ENCODE data around the gene TENT5C. TPM values are rescaled to one million over a fixed set of nuclear protein-coding genes. Genes with fewer than 3 reads are reported as not detected.

The TENT5C gene
- total and polyA plus RNA-seq, 10 of the 15 experiments (the other 5 are each of a cell fraction or from before 2014, with no cell fraction given), result 0.19 to 2.4 (median 0.78) TPM

DNA sequence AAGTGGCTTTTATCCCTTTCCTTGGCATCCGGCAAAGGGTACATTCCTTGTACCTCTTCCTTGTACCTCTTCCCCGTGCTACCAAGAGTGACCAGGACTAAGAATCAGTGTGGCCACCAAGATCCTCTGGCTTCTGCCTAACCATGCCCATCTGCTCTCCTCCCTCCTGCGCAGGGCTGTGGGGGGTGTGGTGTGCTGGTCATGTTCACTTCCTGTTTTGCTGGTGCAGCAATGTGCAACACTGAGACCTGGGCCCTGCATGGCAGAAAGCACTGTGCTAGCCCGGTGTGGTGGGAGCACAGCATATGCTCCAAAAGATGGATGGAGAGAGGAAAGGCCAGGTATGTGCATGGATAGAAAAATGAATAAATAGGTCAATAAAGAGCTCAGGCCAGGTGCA is 33.3 kb upstream of the TENT5C start:
- in situ Hi-C loops (cut with MboI), result no loop called here
- POLR2A ChIA-PET, result no interaction called here
- Histone ChIP-seq H3K4me1 (ENCODE audit: control insufficient read depth, insufficient read depth, low read length) (no peaks in the 10 kb centered on the region), H3K27me3 (replicated peaks in 1 of 2; ENCODE audit: control insufficient read depth in 2 of 2, insufficient read depth in 2 of 2, low read length in 1 of 2) (peaks cover 0 to 3% of the 10 kb centered on the region in 2 experiments; a peak in 3 of 4 replicates), H3K27ac (ENCODE audit: control insufficient read depth, insufficient read depth) (no peak overlapping the region), H3K36me3 (ENCODE audit: control insufficient read depth in 2 of 2, insufficient read depth in 2 of 2, low read length in 1 of 2) (no peaks in the 10 kb centered on the region), H3K9me3 (replicated peaks; ENCODE audit: control insufficient read depth, insufficient read depth, low read length) (no peaks in the 10 kb centered on the region), H3K4me2 (ENCODE audit: control insufficient read depth, insufficient read depth) (no peak overlapping the region), H4K20me1 (ENCODE audit: control insufficient read depth, insufficient read depth) (no peaks in the 10 kb centered on the region), H3K9ac (ENCODE audit: control insufficient read depth, insufficient read depth, low read length) (no peak overlapping the region), H3K4me3 (no peak overlapping the region), H3K79me2 (ENCODE audit: control insufficient read depth, insufficient read depth, low read length) (no peaks in the 10 kb centered on the region), H2AFZ (ENCODE audit: control insufficient read depth, low read depth, low read length) (no peak overlapping the region)
- DNase-seq (ENCODE audit: low read depth, low spot score), result no peak
- RAD21 ChIA-PET (ENCODE audit: unreplicated experiment), result no interaction called here
- SMC1A ChIA-PET (ENCODE audit: uncharacterized antibody, unreplicated experiment), result no interaction called here
- peak; percentile 84 for ATAC-seq
- CTCF ChIA-PET, result no interaction called here
- TF ChIP-seq, protein P1, sequence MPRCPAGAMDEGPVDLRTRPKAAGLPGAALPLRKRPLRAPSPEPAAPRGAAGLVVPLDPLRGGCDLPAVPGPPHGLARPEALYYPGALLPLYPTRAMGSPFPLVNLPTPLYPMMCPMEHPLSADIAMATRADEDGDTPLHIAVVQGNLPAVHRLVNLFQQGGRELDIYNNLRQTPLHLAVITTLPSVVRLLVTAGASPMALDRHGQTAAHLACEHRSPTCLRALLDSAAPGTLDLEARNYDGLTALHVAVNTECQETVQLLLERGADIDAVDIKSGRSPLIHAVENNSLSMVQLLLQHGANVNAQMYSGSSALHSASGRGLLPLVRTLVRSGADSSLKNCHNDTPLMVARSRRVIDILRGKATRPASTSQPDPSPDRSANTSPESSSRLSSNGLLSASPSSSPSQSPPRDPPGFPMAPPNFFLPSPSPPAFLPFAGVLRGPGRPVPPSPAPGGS (IDR thresholded peaks at IDR 0.05; ENCODE audit: borderline replicate concordance, insufficient read depth, low read depth, low read length, poor library complexity, severe bottlenecking), result no peak
- peak; percentile 86; the same call in 1 of the 2 replicates for TF ChIP-seq SPI1 (IDR thresholded peaks at IDR 0.05; ENCODE audit: borderline replicate concordance, insufficient read depth, low read depth, low read length)
- intact Hi-C loops (cut with micrococcal nuclease; ENCODE audit: unreplicated experiment), result no loop called here
- WGBS (ENCODE audit: insufficient coverage, insufficient replicate concordance, low lambda C conversion rate, missing lambda C conversion rate), result 35% methylated on average over 4 of the region's 4 CpGs
- FAIRE-seq, result no peak
- BruUV-seq (replicated peaks), result no TSS peak

DNA sequence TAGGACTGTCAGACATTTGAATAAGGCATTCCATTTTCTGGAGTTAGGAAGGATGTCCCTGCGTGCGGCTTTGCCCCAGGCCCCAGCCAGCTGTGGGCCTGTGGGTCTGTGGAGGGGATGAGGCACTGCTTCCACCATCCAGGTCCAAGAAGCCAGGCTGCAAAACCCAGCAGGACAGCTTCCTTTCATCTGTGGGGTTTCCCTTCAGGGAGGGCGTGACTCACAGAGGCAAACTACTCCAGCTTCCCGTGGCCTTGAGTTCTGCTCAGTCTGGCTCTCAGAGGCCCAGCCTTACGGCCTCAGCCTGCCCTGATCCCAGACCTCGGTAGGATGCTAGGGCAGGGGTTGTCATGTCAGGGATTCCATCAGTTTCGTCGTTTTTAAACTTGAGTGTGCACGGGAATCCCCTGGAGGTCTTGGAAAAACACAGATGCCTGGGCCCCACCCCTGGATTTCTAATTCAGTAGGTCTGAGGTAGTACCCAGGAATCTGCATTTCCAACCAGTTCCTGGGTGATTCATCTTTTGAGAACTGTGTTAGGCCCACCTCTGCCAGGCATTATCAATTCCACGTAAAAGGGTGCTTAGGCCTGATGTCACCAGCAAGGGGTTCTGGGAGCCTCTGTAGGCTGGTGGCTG is 32.3 kb upstream of the TENT5C start:
- intact Hi-C loops (cut with micrococcal nuclease; ENCODE audit: unreplicated experiment) (no loop called here), in situ Hi-C loops (cut with MboI) (no loop called here)
- Histone ChIP-seq H3K9me3 (replicated peaks; ENCODE audit: control insufficient read depth, insufficient read depth, low read length) (no peaks in the 10 kb centered on the region), H2AFZ (ENCODE audit: control insufficient read depth, low read depth, low read length) (no peak overlapping the region), H3K36me3 (ENCODE audit: control insufficient read depth in 2 of 2, insufficient read depth in 2 of 2, low read length in 1 of 2) (no peaks in the 10 kb centered on the region), H3K4me3 (no peak overlapping the region), H3K79me2 (ENCODE audit: control insufficient read depth, insufficient read depth, low read length) (no peaks in the 10 kb centered on the region), H3K27ac (ENCODE audit: control insufficient read depth, insufficient read depth) (no peak overlapping the region), H3K27me3 (replicated peaks in 1 of 2; ENCODE audit: control insufficient read depth in 2 of 2, insufficient read depth in 2 of 2, low read length in 1 of 2) (peaks cover 0 to 3% of the 10 kb centered on the region in 2 experiments; a peak in 3 of 4 replicates), H3K4me2 (ENCODE audit: control insufficient read depth, insufficient read depth) (no peak overlapping the region), H3K4me1 (ENCODE audit: control insufficient read depth, insufficient read depth, low read length) (no peaks in the 10 kb centered on the region), H3K9ac (ENCODE audit: control insufficient read depth, insufficient read depth, low read length) (no peak overlapping the region), H4K20me1 (ENCODE audit: control insufficient read depth, insufficient read depth) (no peaks in the 10 kb centered on the region)
- ChIA-PET CTCF (no interaction called here), RAD21 (ENCODE audit: unreplicated experiment) (no interaction called here), SMC1A (ENCODE audit: uncharacterized antibody, unreplicated experiment) (no interaction called here), POLR2A (no interaction called here)
- WGBS (ENCODE audit: insufficient coverage, insufficient replicate concordance, low lambda C conversion rate, missing lambda C conversion rate), result 50% methylated on average over 10 of the region's 10 CpGs
- FAIRE-seq (no peak), DNase-seq (ENCODE audit: low read depth, low spot score) (no peak), ATAC-seq (no peak)
- BruUV-seq (replicated peaks), result no TSS peak
- TF ChIP-seq MEF2A (IDR thresholded peaks at IDR 0.05; ENCODE audit: insufficient read depth, low read depth, low read length) (no peak), HDAC6 (IDR thresholded peaks at IDR 0.05; ENCODE audit: unreplicated experiment) (no peak), BCL11A (IDR thresholded peaks at IDR 0.05; ENCODE audit: low read depth, low read length) (no peak), BHLHE40 (IDR thresholded peaks at IDR 0.05; ENCODE audit: borderline replicate concordance in 1 of 2, low read depth in 2 of 2, low read length in 1 of 2) (no peak), FOXK2 (IDR thresholded peaks at IDR 0.05) (no peak)
- TF ChIP-seq, protein P2, sequence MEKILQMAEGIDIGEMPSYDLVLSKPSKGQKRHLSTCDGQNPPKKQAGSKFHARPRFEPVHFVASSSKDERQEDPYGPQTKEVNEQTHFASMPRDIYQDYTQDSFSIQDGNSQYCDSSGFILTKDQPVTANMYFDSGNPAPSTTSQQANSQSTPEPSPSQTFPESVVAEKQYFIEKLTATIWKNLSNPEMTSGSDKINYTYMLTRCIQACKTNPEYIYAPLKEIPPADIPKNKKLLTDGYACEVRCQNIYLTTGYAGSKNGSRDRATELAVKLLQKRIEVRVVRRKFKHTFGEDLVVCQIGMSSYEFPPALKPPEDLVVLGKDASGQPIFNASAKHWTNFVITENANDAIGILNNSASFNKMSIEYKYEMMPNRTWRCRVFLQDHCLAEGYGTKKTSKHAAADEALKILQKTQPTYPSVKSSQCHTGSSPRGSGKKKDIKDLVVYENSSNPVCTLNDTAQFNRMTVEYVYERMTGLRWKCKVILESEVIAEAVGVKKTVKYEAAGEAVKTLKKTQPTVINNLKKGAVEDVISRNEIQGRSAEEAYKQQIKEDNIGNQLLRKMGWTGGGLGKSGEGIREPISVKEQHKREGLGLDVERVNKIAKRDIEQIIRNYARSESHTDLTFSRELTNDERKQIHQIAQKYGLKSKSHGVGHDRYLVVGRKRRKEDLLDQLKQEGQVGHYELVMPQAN (conservative IDR thresholded peaks at IDR 0.05), result no peak
- TF ChIP-seq, protein P3, sequence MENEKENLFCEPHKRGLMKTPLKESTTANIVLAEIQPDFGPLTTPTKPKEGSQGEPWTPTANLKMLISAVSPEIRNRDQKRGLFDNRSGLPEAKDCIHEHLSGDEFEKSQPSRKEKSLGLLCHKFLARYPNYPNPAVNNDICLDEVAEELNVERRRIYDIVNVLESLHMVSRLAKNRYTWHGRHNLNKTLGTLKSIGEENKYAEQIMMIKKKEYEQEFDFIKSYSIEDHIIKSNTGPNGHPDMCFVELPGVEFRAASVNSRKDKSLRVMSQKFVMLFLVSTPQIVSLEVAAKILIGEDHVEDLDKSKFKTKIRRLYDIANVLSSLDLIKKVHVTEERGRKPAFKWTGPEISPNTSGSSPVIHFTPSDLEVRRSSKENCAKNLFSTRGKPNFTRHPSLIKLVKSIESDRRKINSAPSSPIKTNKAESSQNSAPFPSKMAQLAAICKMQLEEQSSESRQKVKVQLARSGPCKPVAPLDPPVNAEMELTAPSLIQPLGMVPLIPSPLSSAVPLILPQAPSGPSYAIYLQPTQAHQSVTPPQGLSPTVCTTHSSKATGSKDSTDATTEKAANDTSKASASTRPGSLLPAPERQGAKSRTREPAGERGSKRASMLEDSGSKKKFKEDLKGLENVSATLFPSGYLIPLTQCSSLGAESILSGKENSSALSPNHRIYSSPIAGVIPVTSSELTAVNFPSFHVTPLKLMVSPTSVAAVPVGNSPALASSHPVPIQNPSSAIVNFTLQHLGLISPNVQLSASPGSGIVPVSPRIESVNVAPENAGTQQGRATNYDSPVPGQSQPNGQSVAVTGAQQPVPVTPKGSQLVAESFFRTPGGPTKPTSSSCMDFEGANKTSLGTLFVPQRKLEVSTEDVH (IDR thresholded peaks at IDR 0.05; ENCODE audit: low read depth, partially characterized antibody), result no peak

All from GM12878 (cell line).